ENCODE measurements around the gene ANKRD65.

ANKRD65 gene

DNA sequence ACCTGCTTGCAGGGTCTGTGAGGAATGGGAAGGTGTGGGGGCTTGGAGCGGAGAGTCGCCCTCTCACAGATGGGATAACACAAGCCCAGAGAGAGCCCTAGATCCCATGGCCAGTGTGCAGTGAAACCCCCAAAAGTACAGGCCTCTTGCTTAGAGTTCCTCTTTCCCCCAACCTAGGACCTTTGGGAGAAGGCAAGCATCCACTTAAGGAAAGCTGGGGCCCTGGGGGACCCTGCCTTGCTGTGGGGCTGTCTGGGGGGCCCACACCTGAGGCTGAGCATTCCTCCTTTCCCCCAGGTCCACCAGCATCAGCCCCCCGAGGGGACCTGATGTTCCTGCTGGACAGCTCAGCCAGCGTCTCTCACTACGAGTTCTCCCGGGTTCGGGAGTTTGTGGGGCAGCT is 15.6 kb upstream of the ANKRD65 start:
- peak overlapping the region; percentile 100 for H3K27ac ChIP-seq
- TF ChIP-seq ZFX (IDR thresholded peaks at IDR 0.05) (no peak), CTCF (conservative IDR thresholded peaks at IDR 0.05) (no peak)

- H3K27ac ChIP-seq, result peak overlapping the region; percentile 100
- TF ChIP-seq CTCF (conservative IDR thresholded peaks at IDR 0.05) (no peak), ZFX (IDR thresholded peaks at IDR 0.05) (peak; percentile 52; the same call in 1 of the 2 replicates)
Measured at GRCh38 chr1:1435911-1436629, 15.0 kb upstream of the ANKRD65 start.

DNA sequence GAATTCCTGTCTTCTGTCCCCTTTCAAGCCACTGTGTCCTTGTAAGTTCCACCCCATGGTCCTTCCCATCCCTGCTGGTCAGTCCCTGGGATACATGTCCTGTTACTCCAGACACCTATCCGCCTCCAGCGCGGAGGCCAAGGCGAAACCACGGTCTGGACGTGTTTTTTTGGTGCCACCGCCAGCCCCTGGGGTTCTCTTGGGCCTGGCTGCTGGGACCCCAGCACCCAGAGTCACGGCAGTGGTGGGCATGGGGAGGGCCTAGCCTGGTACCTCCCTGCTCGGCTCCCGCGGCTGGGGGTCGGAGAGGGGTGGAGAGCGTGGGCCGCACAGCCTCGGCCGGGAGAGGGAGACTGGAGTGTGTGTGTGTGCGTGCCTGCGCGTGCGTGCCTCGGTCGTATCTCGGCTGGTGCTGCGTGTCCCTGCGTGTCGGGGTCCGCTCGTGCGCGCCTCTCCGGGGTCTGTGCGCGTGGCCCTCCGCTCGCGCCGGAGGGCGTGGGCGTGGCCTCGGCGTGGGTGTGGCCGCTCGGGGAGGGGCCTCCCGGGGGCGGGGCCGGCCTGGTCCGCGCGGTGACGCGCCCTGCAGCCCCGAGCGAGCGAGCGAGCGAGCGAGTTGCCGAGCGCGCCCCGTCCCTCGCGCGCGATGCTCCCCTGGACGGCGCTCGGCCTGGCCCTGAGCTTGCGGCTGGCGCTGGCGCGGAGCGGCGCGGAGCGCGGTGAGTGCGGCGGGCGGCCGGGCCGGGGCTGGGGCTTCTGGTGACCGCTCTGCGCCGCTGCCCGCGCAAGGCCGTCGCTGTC is 14.2 kb upstream of the ANKRD65 start, which contains the start of gene VWA1:
Gene VWA1, plus strand, starts transcription at position 585 of the 798 bp plus-strand sequence. Its CDS starts 59 bp downstream, at position 644.
- no peak; the same call in 1 of the 2 replicates for TF ChIP-seq CTCF (conservative IDR thresholded peaks at IDR 0.05)
- peak; percentile 59; the same call in 1 of the 2 replicates for TF ChIP-seq ZFX (IDR thresholded peaks at IDR 0.05)
- peak within 1 kb of the TSS; percentile 100 for H3K27ac ChIP-seq

DNA sequence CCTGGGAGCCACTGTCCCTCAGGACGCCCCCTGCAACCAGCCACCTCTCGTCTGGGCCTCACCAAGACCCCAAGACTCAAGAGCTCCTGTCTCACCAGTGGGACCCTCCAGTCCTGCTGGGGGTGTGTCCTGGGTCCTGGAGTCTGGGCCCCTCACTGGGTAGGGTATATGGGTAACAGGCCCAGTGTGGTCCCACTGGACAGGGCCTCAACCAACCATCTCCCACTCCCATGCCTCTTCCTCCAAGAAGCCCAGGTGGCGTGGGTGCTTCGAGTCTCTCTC is 13.7 kb upstream of the ANKRD65 start:
- H3K27ac ChIP-seq, result peak overlapping the region; percentile 100

DNA sequence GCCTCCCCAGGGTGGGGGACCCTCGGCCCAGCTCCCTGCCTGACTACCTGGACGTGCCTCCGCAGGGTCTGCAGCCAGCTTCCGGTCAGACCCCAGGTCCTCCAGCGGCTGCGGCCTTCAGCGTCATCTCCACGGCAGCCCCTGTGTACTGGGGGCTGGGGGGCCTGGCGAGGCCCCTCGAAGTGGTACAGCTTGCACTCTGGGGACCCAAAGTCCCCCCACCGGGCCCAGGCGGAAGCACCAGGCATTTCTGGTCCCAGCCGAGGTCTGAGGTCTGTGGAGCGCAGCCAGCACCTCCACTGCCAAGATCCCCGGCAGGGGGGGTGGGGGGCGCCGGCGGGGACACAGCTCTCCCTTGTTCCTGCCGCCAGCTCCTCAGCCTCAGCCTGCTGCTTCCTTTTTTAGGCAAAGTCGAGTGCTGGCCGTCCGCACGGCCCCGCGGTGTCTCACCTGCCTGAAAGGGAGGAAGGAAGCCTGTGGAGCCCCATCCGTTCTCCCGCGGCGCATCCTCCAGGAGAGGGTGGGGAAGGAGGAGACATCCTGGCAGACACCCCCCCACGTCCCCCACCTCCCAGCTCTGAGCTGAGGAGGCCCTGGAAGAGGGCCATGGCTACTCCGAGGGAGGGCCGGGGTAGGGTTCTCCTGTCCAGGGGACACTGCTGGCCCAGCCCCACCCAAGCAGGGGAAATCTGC is 13.2 kb upstream of the ANKRD65 start:
- no peak for TF ChIP-seq ZFX (IDR thresholded peaks at IDR 0.05)
- TF ChIP-seq CTCF (conservative IDR thresholded peaks at IDR 0.05), result no peak
- peak overlapping the region; percentile 100 for H3K27ac ChIP-seq

More for the DNA sequence above, 13.7 kb upstream of the ANKRD65 start:
- TF ChIP-seq CTCF (conservative IDR thresholded peaks at IDR 0.05) (no peak), ZFX (IDR thresholded peaks at IDR 0.05) (no peak)

- TF ChIP-seq ZFX (IDR thresholded peaks at IDR 0.05), result no peak
- no peak for TF ChIP-seq CTCF (conservative IDR thresholded peaks at IDR 0.05)
- H3K27ac ChIP-seq, result peak overlapping the region; percentile 100
Measured at GRCh38 chr1:1433804-1434130, 12.7 kb upstream of the ANKRD65 start.
